H1 (cell line): ENCODE results near the gene ALPP. TPM values are rescaled to one million over a fixed set of nuclear protein-coding genes. Genes with fewer than 3 reads are reported as not detected.
A peak's percentile ranks its signal among the peaks of the same experiment; 100 is the strongest.

Source experiments
- CTCF ChIA-PET: fragments of 300-600 bp; sonication (Branson Sonifier 250); formaldehyde crosslinking; loops from one replicate; lab custom pipeline; 2021; ENCODE audit not compliant: partially characterized antibody; lab: Charles Lee
- POLR2A ChIA-PET: fragments of 300-600 bp; sonication (Branson Sonifier 250); formaldehyde crosslinking; loops from one replicate; lab custom pipeline; 2021; ENCODE audit warnings: inconsistent platforms; ENCODE audit not compliant: partially characterized antibody; lab: Charles Lee
- DNase-seq, 2 experiments: peaks; one replicate each; pipeline versions ENCODE4 v3.0.0 to v3.0.0-alpha.2; 2010 to 2022; ENCODE audit warnings: low spot score in 2 of 2, low read depth in 1 of 2, mixed read lengths in 1 of 2
- FAIRE-seq: peaks from 2 replicates; lab custom pipeline; 2011; peaks lifted over from hg19 to GRCh38; lab: Jason Lieb, UNC
- H2AFZ ChIP-seq: 2 replicates; pipeline ENCODE4 v1.8.1; 2012; ENCODE audit warnings: low read length, inconsistent platforms
- H2AK5ac ChIP-seq: 2 replicates; pipeline ENCODE4 v1.6.1; 2013; ENCODE audit warnings: low read depth, low read length
- H2BK120ac ChIP-seq: replicated peaks from 2 replicates; pipeline ENCODE3; 2013; ENCODE audit warnings: low read depth, low read length, inconsistent platforms
- H2BK12ac ChIP-seq: 2 replicates; pipeline ENCODE4 v1.6.1; 2013; ENCODE audit warnings: low read depth, low read length
- H2BK15ac ChIP-seq: 2 replicates; pipeline ENCODE4 v1.6.1; 2013; ENCODE audit warnings: low read length
- H2BK20ac ChIP-seq: 2 replicates; pipeline ENCODE4 v1.6.1; 2013; ENCODE audit warnings: low read length
- H2BK5ac ChIP-seq: 2 replicates; pipeline ENCODE4 v1.6.1; 2013; ENCODE audit warnings: low read depth, low read length
- H3K14ac ChIP-seq: 2 replicates; pipeline ENCODE4 v1.6.1; 2013; ENCODE audit warnings: inconsistent platforms; ENCODE audit not compliant: insufficient read length
- H3K18ac ChIP-seq: 2 replicates; pipeline ENCODE4 v1.6.1; 2013; ENCODE audit warnings: low read length; ENCODE audit errors: extremely low read depth
- H3K23ac ChIP-seq: 2 replicates; pipeline ENCODE4 v1.6.1; 2013; ENCODE audit warnings: inconsistent platforms; ENCODE audit not compliant: insufficient read length
- H3K23me2 ChIP-seq: 2 replicates; pipeline ENCODE4 v1.6.1; 2013; ENCODE audit warnings: low read depth, low read length
- H3K27ac ChIP-seq: 2 replicates; pipeline ENCODE4 v1.6.1; 2011; ENCODE audit warnings: low read depth, low read length, inconsistent platforms
- H3K27me3 ChIP-seq, 4 experiments: replicated peaks in 1 of 4; 1 replicate in 1 of 4; 2 replicates in 3 of 4; pipeline versions ENCODE4 v1.6.1 to v1.8.1; 2011 to 2013; ENCODE audit warnings: low read length in 3 of 4, mild to moderate bottlenecking in 3 of 4, inconsistent platforms in 2 of 4, mixed read lengths in 2 of 4, moderate library complexity in 1 of 4; ENCODE audit not compliant: control insufficient read depth in 3 of 4, insufficient read depth in 3 of 4; ENCODE audit errors: extremely low read depth in 1 of 4
- H3K36me3 ChIP-seq, 4 experiments: 2 replicates each; pipeline versions ENCODE4 v1.6.1 to v1.8.1; 2011 to 2013; ENCODE audit warnings: mild to moderate bottlenecking in 4 of 4, low read length in 3 of 4, moderate library complexity in 2 of 4, control low read depth in 1 of 4, inconsistent platforms in 1 of 4; ENCODE audit not compliant: insufficient read depth in 4 of 4, control insufficient read depth in 2 of 4
- H3K4ac ChIP-seq: replicated peaks from 2 replicates; pipeline ENCODE3; 2013; ENCODE audit warnings: low read length, low read depth, mixed read lengths, inconsistent platforms; ENCODE audit not compliant: insufficient read length
- H3K4me1 ChIP-seq, 4 experiments: replicated peaks in 1 of 4; 1 replicate in 1 of 4; 2 replicates in 3 of 4; pipeline versions ENCODE4 v1.6.1 to v1.8.1; 2011 to 2013; ENCODE audit warnings: low read length in 3 of 4, inconsistent platforms in 2 of 4, mixed read lengths in 1 of 4; ENCODE audit not compliant: insufficient read depth in 4 of 4, control insufficient read depth in 3 of 4
- H3K4me2 ChIP-seq, 2 experiments: 2 replicates each; pipeline versions ENCODE4 v1.6.1 to v1.8.1; 2011 to 2013; ENCODE audit warnings: low read depth in 2 of 2, low read length in 2 of 2, control low read depth in 1 of 2, inconsistent platforms in 1 of 2, mild to moderate bottlenecking in 1 of 2; ENCODE audit not compliant: insufficient read depth in 1 of 2
- H3K4me3 ChIP-seq, 4 experiments: fragments of 200-600, 300-600 bp in 1 of 4; sonication (generic), shearing (Covaris generic), sonication (Bioruptor Twin) in 1 of 4; 2 replicates each; pipeline versions ENCODE4 v1.5.1 to v1.8.1; 2011 to 2016; ENCODE audit warnings: low read length in 4 of 4, low read depth in 3 of 4, control low read depth in 2 of 4, inconsistent platforms in 2 of 4, mild to moderate bottlenecking in 2 of 4, mixed read lengths in 1 of 4, moderate library complexity in 1 of 4; ENCODE audit not compliant: insufficient read depth in 2 of 4; ENCODE audit errors: extremely low read depth in 1 of 4
- H3K56ac ChIP-seq: replicated peaks from 2 replicates; pipeline ENCODE3; 2013; ENCODE audit warnings: low read depth, mild to moderate bottlenecking, mixed read lengths, low read length, inconsistent platforms; ENCODE audit not compliant: insufficient read length
- H3K79me1 ChIP-seq: 2 replicates; pipeline ENCODE4 v1.6.1; 2013; ENCODE audit warnings: low read depth, low read length, control low read depth
- H3K79me2 ChIP-seq, 2 experiments: 2 replicates each; pipeline versions ENCODE4 v1.6.1 to v1.8.1; 2012 to 2013; ENCODE audit warnings: low read length in 2 of 2, mild to moderate bottlenecking in 2 of 2, inconsistent platforms in 1 of 2; ENCODE audit not compliant: insufficient read depth in 2 of 2, control insufficient read depth in 1 of 2
- H3K9ac ChIP-seq, 4 experiments: replicated peaks in 1 of 4; 1 replicate in 1 of 4; 2 replicates in 3 of 4; pipeline versions ENCODE4 v1.6.1 to v1.8.1; 2011 to 2013; ENCODE audit warnings: low read depth in 3 of 4, low read length in 3 of 4, control low read depth in 2 of 4, mild to moderate bottlenecking in 2 of 4, moderate library complexity in 2 of 4, inconsistent platforms in 1 of 4; ENCODE audit errors: extremely low read depth in 1 of 4
- H3K9me3 ChIP-seq, 2 experiments: 2 replicates each; pipeline versions ENCODE4 v1.6.1 to v1.8.1; 2012 to 2013; ENCODE audit warnings: mild to moderate bottlenecking in 2 of 2, moderate library complexity in 2 of 2, control low read depth in 1 of 2, inconsistent platforms in 1 of 2, low read depth in 1 of 2, low read length in 1 of 2, mixed read lengths in 1 of 2; ENCODE audit not compliant: insufficient read depth in 2 of 2
- H4K20me1 ChIP-seq, 2 experiments: replicated peaks in 1 of 2; 2 replicates each; pipeline versions ENCODE3 to v1.8.1; 2011 to 2013; ENCODE audit warnings: inconsistent platforms in 2 of 2, low read length in 2 of 2, mild to moderate bottlenecking in 1 of 2; ENCODE audit not compliant: insufficient read depth in 2 of 2, control insufficient read depth in 1 of 2
- H4K5ac ChIP-seq: 2 replicates; pipeline ENCODE4 v1.6.1; 2013; ENCODE audit warnings: low read length, low read depth, mixed read lengths, inconsistent platforms; ENCODE audit not compliant: insufficient read length
- H4K8ac ChIP-seq: 2 replicates; pipeline ENCODE4 v1.8.0; 2013; ENCODE audit warnings: mild to moderate bottlenecking, moderate library complexity, low read length, inconsistent platforms; ENCODE audit not compliant: insufficient read depth; ENCODE audit errors: extremely low read depth
- H4K91ac ChIP-seq: replicated peaks from 2 replicates; pipeline ENCODE3; 2013; ENCODE audit warnings: low read length, mixed read lengths, inconsistent platforms; ENCODE audit not compliant: insufficient read length
- POLR2AphosphoS5 ChIP-seq: IDR thresholded peaks from 2 replicates; pipeline ENCODE4 v1.6.1; 2011; ENCODE audit warnings: low read depth, low read length
- TAF7 ChIP-seq: optimal IDR thresholded peaks from 2 replicates; pipeline ENCODE3; 2011; ENCODE audit warnings: low read depth, mild to moderate bottlenecking, inconsistent platforms, low read length, moderate library complexity, borderline replicate concordance
- WGBS, 2 experiments: shearing (Covaris generic) in 1 of 2; methylation state at CpG; one replicate each; pipeline versions ENCODE4 v1.1.6 to v1.1.7; 2013 to 2015; ENCODE audit warnings: low lambda C conversion rate in 2 of 2, mixed read lengths in 2 of 2, inconsistent platforms in 1 of 2, low coverage in 1 of 2, missing lambda C conversion rate in 1 of 2; ENCODE audit not compliant: insufficient replicate concordance in 2 of 2, insufficient coverage in 1 of 2, insufficient read length in 1 of 2; ENCODE audit errors: extremely low coverage in 1 of 2, missing lambda C conversion rate in 1 of 2; 5-methylcytosine and 5-hydroxymethylcytosine counted together
- polyA plus RNA-seq, 7 experiments: library from polyadenylated mRNA; depleted of rRNA in 3 of 7; stranded (reverse) in 5 of 7; unstranded in 2 of 7; fragments of >200 nt in 5 of 7; fragments of 200-250 nt in 2 of 7; gene quantifications; 1 replicate in 5 of 7; 2 replicates in 1 of 7; 4 replicates in 1 of 7; pipeline versions ENCODE4 v1.2.1 to v1.2.3, GENCODE V29; 2011 to 2013; ENCODE audit warnings: missing spikeins in 2 of 7, mixed read lengths in 2 of 7
- total RNA-seq: library from RNA; stranded (reverse); fragmentation: NEBNext Ultra II Directional; extraction: Animal tissue kit (Norgen Biotek cat#: 25700); gene quantifications from 2 replicates; pipeline ENCODE4 v1.2.1, GENCODE V29; 2021

ALPP gene
- total and polyA plus RNA-seq, 2 of the 8 experiments (the other 6 are each of a cell fraction or from before 2014, with no cell fraction given): 0.15 TPM

DNA sequence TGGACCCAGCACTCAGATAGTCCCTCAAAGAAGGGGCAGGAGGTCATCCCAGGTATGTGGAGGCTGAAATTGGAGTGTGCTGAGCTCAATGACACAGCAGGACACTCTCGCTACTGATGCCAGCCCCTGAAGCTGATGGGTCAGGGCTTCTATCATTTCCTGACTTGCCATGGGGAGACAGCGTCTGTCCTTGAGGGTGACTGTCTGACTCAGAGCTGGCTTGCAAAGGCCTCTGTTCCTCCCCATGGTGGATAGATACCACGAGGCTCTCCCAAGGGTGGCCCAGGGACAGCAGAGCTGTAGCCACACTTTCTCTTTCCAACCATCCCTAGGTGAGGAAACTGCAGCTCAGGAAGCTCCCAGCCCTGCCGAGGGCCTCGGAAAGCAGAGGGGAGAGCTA is 38.9 kb downstream of the ALPP start:
- Histone ChIP-seq H2BK5ac (no peak overlapping the region), H4K8ac (no peak overlapping the region; the same call in 1 of the 2 replicates), H3K4me2 (peak overlapping the region in 1 of 2 experiments; percentile 77; a peak in 2 of 4 replicates), H3K4me3 (peak overlapping the region in 2 of 4 experiments; percentile 76 to 95; a peak in 2 of 8 replicates), H3K23me2 (peaks cover 23% of the 10 kb centered on the region; the same call in 1 of the 2 replicates), H2AFZ (no peak overlapping the region), H3K9ac (no peak overlapping the region), H2BK120ac (no peak overlapping the region), H2BK12ac (no peak overlapping the region), H2BK20ac (no peak overlapping the region), H4K20me1 (peaks cover 5 to 13% of the 10 kb centered on the region in 2 experiments), H3K27me3 (peaks cover 12 to 40% (median 36%) of the 10 kb centered on the region in 4 experiments), H3K4me1 (peaks cover 2 to 31% (median 20%) of the 10 kb centered on the region in 4 experiments), H4K91ac (no peak overlapping the region), H3K14ac (no peak overlapping the region), H3K18ac (no peak overlapping the region), H3K79me2 (peaks cover 0 to 44% of the 10 kb centered on the region in 2 experiments; a peak in 2 of 4 replicates), H2BK15ac (0 out of 2 replicates have a peak overlapping the region, but pooled peaks have one; percentile 21), H3K4ac (no peak overlapping the region), H3K36me3 (peaks cover 8 to 63% (median 34%) of the 10 kb centered on the region in 4 experiments), H2AK5ac (no peak overlapping the region), H3K56ac (no peak overlapping the region), H3K23ac (no peak overlapping the region), H3K79me1 (peaks cover 4% of the 10 kb centered on the region), H4K5ac (peak overlapping the region; percentile 13), H3K27ac (no peak overlapping the region), H3K9me3 (no peaks in the 10 kb centered on the region)
- TF ChIP-seq POLR2AphosphoS5 (0 out of 2 replicates have a peak, but pooled peaks have one; percentile 5), TAF7 (no peak)
- no peak for DNase-seq
- CTCF ChIA-PET: interaction anchor here (0.7 to 9.8 kb wide), 12 partner anchors 12 to 492 kb away, joined by 3 to 80 read pairs (median 4); partner anchors contain the start of genes ALPP and PRSS56
- FAIRE-seq: no peak
- WGBS, 2 experiments: 83% methylated on average over 5 of the region's 5 CpGs; no CpG with 5 or more reads in 1 of the 2 experiments
- POLR2A ChIA-PET: interaction anchor here (1.2 to 8.5 kb wide), 10 partner anchors 11 to 94 kb away, joined by 4 to 70 read pairs (median 5); partner anchors contain the start of gene ALPG
